Ovary (tissue), 9 donors: ENCODE data around the gene CHCHD3. TPM values are rescaled to one million over a fixed set of nuclear protein-coding genes. Genes with fewer than 3 reads are reported as not detected.

Experiments
- DNase-seq, 5 donors: peaks; one replicate each; pipeline ENCODE4 v3.0.0-alpha.2; 2019 to 2020
- H3K27ac ChIP-seq, 2 donors: fragments of 200-600 bp; one replicate each; pipeline versions ENCODE4 v1.5.1 to v1.8.0; 2019 to 2022
- H3K27me3 ChIP-seq: fragments of 200-600 bp; one replicate; pipeline ENCODE4 v1.8.0; 2022
- H3K36me3 ChIP-seq: fragments of 200-600 bp; sonication (generic); one replicate; pipeline ENCODE4 v1.5.1; 2019
- H3K4me1 ChIP-seq: one replicate; pipeline ENCODE4 v1.8.1; 2013; ENCODE audit warnings: mild to moderate bottlenecking, moderate library complexity; ENCODE audit not compliant: insufficient read depth
- H3K4me3 ChIP-seq: fragments of 200-600 bp; sonication (generic); one replicate; pipeline ENCODE4 v1.5.1; 2017
- H3K9me3 ChIP-seq, 2 donors: fragments of 200-600 bp in 1 of 2; sonication (generic) in 1 of 2; one replicate each; pipeline versions ENCODE4 v1.5.1 to v1.8.1; 2013 to 2019; ENCODE audit warnings: mild to moderate bottlenecking in 1 of 2, moderate library complexity in 1 of 2
- EP300 ChIP-seq: sonication (generic); formaldehyde crosslinking; IDR thresholded peaks from one replicate; pipeline ENCODE4 v1.6.1; 2017; ENCODE audit warnings: antibody characterized with exemption
- POLR2A ChIP-seq: fragments of 450-650 bp; IDR thresholded peaks from one replicate; pipeline ENCODE4 v1.6.1; 2017; ENCODE audit warnings: antibody characterized with exemption, mild to moderate bottlenecking, moderate library complexity
- WGBS, 3 donors: extraction: QIAGEN DNeasy Blood & Tissue Kit in 1 of 3; methylation state at CpG; one replicate each; pipeline versions ENCODE4 v1.1.5 to v1.1.7; 2013 to 2017; 5-methylcytosine and 5-hydroxymethylcytosine counted together
- intact Hi-C, 4 donors: fragments of 100-400 bp; cut with DNase I; formaldehyde crosslinking; loops; one replicate each; pipeline versions ENCODE4 v1.11.0 to v1.15.1; 2022 to 2023
- polyA plus RNA-seq, 2 donors: library from polyadenylated mRNA; stranded (reverse); fragments of 200-250 nt in 1 of 2; fragments of 350-450 nt in 1 of 2; fragmentation: Illumina TruSeq in 1 of 2; extraction: RNeasy Lipid Tissue Mini Kit (QIAGEN cat#74804) in 1 of 2; gene quantifications; one replicate each; pipeline ENCODE4 v1.2.3, GENCODE V29; 2013 to 2014
- small RNA-seq: library from RNA; depleted of rRNA; stranded (forward); fragments of <200 nt; gene quantifications from one replicate; pipeline ENCODE3, GENCODE V24; 2016
- total RNA-seq, 7 donors: library from RNA; depleted of rRNA in 2 of 7; stranded (reverse); fragments of >200 nt in 2 of 7; fragmentation: NEBNext Ultra II Directional in 3 of 7; extraction: Animal tissue kit (Norgen Biotek cat#: 25700) in 3 of 7; gene quantifications; one replicate each; pipeline versions ENCODE4 v1.1.0 to v1.2.4, GENCODE V29; 2016 to 2023
- TF ChIP-seq, protein P1 (sequence below), 3 donors: fragments of 450-650 bp in 2 of 3; fragments of 200-600 bp in 1 of 3; IDR thresholded peaks; one replicate each; pipeline versions ENCODE4 v1.5.1 to v1.8.0; 2016 to 2022; ENCODE audit warnings: antibody characterized with exemption in 3 of 3, mild to moderate bottlenecking in 1 of 3
- donor health status: DM: no; HTN: no; CAD: no; lungs with moderate emphysema.
- donor health status: DM: no; HTN: no; CAD: no.
- donor health status: Bipolar disorder and iron deficiency.
- donor health status: DM: yes; HTN: yes; CAD: no.
- donor health status: DM: no; HTN: no; CAD: no.
- donor health status: DM: yes; HTN: yes; CAD: no.

CHCHD3 gene
- total and polyA plus RNA-seq, 9 donors: 31.4 to 59.1 (median 36.7) TPM

DNA sequence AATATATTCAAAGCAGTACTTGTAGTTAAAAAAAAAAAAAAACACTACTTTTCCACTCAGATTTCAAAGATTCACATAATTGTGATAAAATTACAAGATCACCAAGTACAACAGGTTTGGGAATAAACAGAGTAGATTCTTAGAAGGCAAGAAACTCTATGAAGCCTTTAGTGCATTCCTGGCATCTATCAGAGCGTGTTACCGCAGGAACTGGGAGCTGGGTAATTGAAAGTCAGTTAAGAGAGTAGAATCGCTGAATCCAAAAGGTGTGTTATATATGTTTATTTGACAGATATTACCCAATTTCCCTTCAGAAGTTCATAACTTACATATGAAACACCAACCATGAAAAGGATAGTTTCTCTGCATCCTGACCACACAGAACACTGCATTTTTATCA is 346.4 kb downstream of the CHCHD3 start:
- 78 to 88% (median 86%) methylated on average over 3 of the region's 3 CpGs for WGBS, 3 donors
- no peak overlapping the region for H3K27ac ChIP-seq

More for the DNA sequence above, 346.4 kb downstream of the CHCHD3 start:
- intact Hi-C loops: no loop called here
- no peaks in the 10 kb centered on the region for H3K36me3 ChIP-seq
- TF ChIP-seq POLR2A (no peak), EP300 (no peak)
- TF ChIP-seq, protein P1, sequence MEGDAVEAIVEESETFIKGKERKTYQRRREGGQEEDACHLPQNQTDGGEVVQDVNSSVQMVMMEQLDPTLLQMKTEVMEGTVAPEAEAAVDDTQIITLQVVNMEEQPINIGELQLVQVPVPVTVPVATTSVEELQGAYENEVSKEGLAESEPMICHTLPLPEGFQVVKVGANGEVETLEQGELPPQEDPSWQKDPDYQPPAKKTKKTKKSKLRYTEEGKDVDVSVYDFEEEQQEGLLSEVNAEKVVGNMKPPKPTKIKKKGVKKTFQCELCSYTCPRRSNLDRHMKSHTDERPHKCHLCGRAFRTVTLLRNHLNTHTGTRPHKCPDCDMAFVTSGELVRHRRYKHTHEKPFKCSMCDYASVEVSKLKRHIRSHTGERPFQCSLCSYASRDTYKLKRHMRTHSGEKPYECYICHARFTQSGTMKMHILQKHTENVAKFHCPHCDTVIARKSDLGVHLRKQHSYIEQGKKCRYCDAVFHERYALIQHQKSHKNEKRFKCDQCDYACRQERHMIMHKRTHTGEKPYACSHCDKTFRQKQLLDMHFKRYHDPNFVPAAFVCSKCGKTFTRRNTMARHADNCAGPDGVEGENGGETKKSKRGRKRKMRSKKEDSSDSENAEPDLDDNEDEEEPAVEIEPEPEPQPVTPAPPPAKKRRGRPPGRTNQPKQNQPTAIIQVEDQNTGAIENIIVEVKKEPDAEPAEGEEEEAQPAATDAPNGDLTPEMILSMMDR (IDR thresholded peaks at IDR 0.05): no peak
- H3K27me3 ChIP-seq: no peaks in the 10 kb centered on the region
- DNase-seq: no peak
- no peak overlapping the region for H3K4me3 ChIP-seq
- no peaks in the 10 kb centered on the region for H3K9me3 ChIP-seq
- no peaks in the 10 kb centered on the region for H3K4me1 ChIP-seq

Small RNAs within 50 kb of the gene (small RNA-seq; reads per million reads assigned to genes)
- not detected for gene RF00218
- gene RNU6-92P: not detected

Other genes with a start within 250 kb of the CHCHD3 start
- 10 to 100 TPM; 62.6 to 80.5 (median 70.7) TPM for gene EXOC4, start 171.0 kb upstream of the CHCHD3 start, total RNA-seq
- gene EXOC4, start 171.0 kb upstream of the CHCHD3 start, polyA plus RNA-seq: 10 to 100 TPM; 26.8 to 73.2 TPM